Activated gamma-delta T cell treated with anti-CD3 and anti-CD28 coated beads, Interleukin-2, amount 50 U/mL, for 16 hours (primary cell): ENCODE measurements around the gene MFNG.

Source experiments
- DNase-seq: peaks from one replicate; pipeline ENCODE4 v3.0.0-alpha.2; 2020; ENCODE audit warnings: low read depth

The MFNG gene

GRCh38 chr22:37443977-37444376 lies 42.2 kb downstream of the MFNG start:
- no peak for DNase-seq

DNA sequence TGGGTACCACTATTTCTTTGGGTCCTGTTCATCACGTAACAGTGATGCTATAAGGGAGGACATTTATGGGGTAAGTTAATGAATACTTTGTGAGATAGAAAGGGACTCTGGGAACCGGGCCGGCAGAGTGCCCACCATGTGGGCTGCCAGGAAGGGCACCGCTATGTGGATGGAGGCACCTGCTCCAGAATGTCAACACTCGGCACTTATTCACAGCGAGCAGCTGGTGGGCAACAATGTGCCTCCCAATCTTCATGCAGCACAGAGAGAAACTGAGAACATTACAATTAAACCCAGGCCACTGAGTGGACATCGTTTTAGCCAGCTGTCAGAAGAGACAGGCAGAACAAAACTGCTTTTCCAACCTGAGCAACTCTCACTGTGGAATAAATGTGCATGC lies 43.1 kb downstream of the MFNG start:
- no peak for DNase-seq

GRCh38 chr22:37442537-37442936 lies 43.6 kb downstream of the MFNG start:
- DNase-seq, result no peak

DNA sequence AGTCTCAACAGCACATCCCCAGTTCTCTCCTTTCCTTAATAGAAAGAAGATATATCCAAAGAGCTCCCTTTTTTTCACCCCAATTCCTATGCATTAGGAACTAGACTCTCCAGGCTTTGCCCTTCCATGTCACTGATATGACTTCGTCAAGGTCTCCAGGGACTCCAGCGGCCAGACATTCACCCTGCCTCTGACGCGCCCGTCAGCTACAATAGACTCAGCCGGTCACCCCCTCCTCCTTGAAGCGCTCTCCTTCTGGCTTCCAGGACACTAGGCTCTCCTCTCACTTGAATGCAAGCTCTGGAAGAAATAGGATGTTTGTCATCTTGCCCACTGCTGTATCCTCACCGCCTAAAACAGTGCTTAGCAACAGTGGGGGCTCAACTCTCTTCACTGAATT lies 44.0 kb downstream of the MFNG start:
- DNase-seq, result no peak

GRCh38 chr22:37440875-37441274 lies 45.3 kb downstream of the MFNG start:
- no peak for DNase-seq

GRCh38 chr22:37439347-37439746 lies 46.8 kb downstream of the MFNG start:
- no peak for DNase-seq

DNA sequence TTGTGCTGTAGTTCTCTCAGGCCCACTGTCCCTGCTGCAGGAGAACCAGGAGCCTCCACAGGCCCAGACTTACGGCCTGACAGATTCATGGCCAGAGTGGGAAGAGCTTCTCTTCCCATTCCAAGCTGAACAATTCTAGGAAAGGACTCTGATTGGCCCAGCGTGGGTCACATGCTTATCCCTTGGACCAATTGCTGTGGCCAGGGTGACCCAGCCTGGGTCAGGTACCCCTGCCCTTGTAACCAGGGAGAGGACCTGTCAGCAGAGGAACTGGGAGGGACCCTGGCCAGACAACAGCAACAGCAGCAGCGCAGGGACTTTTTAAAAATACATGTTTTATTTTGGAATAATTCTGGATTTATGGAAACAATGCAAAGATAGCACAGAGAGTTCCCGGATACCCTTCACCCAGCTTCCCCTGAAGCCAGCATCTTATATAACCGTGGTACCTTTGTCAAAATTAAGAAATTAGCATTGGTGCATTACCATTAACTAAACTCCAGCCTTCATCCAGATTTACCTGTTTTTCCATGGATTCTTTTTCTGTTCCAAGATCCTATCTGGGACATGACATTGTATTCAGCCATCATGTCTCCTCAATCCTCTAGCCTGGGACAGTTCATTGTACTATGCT lies 50.1 kb downstream of the MFNG start:
- no peak for DNase-seq

- no peak for DNase-seq
Measured at GRCh38 chr22:37433786-37434185, 52.4 kb downstream of the MFNG start.

- no peak for DNase-seq
Measured at GRCh38 chr22:37432708-37433054, 53.5 kb downstream of the MFNG start.

GRCh38 chr22:37431801-37432707 lies 54.1 kb downstream of the MFNG start:
- DNase-seq, result no peak

DNA sequence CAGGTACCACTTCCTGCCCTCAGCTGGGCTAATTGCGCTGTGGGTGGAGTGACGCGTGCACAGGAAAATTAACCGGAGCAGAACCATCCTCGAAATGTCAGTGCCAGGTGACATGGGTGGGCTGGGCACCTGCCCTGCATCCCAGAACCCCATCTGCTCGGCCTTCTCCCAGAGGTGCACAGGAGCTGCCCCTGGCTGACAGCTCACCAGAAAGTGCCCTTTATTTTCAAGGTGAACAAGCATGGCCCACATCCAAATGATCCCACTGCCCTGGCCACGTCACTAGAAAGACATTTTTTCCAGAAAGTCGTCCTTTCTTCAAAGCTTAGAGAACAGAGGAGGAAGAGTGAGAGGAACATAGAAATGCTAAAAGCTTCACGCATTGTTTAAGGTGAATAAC lies 54.8 kb downstream of the MFNG start:
- DNase-seq, result no peak

DNA sequence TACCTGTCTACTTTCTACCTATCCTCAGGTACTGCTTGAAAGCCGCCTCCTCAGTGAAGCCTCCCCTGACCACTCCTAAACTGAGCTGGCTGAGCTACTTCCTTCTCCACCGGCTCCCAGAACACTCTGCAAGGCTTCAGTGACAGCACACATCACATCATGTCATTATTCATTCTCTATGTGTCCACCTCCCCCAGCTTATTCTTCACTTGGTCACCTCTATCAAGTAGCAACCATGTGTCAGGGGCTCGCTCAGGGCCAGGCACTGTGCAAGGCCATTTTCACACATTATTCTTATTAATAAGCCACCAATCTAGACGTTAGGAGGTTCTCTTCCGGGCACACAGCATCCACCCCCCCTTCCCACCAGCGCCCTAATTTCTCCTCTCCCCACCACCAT lies 55.2 kb downstream of the MFNG start:
- no peak for DNase-seq

- DNase-seq, result peak; percentile 41
Measured at GRCh38 chr22:37428649-37429586, 57.3 kb downstream of the MFNG start.

DNA sequence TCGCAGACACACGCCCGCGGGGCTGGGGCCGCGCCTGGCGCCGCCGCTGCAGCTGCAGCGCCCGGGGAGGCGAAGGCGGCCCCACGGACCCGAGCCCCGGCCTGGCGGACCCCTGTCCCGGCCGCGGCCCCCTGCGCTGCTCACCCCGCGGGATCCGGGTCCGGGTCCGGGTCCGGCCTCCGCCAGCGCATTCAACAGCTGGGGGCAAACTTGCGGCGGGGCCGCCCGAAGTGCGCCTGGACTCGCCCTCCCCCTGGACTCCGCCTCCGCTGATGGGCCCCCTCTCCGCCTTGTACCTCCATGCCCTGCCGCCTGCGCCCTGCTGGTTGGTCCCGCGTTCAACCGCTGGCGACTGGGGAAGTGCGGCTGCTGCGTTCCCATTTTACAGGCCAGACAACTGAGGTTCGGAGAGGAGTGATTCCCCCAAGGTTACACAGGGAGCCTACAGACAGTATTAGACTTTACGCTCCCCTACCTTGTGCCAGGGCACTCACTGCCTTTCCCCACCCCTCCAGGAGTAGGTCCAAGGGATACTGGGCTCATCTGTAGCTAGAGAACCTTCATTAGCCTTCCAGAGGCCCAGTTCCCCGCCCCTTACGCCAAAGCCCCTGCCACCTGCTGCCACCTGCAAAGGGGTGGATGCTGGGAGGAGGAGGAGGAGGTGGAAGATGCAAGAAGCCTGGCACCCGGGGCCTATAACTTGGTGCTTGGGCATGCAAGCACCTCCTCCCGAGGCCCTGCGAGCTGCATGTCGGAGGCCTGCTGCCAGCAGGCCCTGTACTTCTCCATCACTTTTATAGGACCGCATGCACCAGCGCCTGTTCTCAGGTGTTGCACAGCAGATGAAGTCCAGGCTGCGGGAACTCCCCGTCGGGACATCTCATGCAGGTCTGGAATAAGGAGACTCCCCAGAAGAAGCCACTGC lies 58.2 kb downstream of the MFNG start:
- no peak for DNase-seq

GRCh38 chr22:37427135-37427710 lies 59.0 kb downstream of the MFNG start, which contains the start of gene ELFN2:
TSS of gene ELFN2 (minus strand) at chr22:37427479. CDS start at chr22:37375534, 51,945 bp downstream.
- no peak for DNase-seq

DNA sequence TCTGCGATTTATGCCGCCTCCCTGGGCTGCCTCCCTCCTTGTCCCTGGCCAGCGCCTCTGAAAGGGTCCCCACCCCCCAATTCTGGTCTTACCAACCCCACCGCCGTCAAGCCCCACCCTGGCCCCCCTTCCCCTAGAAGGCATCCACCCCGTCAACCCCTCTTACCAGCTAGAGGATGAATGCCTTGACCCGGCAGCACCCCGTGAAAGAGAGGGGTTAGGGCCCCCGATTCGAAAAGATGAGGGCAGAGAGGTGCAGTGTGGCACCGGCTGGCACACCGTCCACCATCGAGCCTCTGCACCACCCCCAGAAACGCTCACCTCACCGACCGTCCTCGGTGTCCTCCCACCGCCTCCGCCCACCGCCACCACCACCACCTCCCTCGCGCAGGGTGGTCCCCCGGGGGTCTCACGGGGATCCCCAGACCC lies 59.5 kb downstream of the MFNG start:
- DNase-seq, result no peak

GRCh38 chr22:37425800-37426705 lies 60.1 kb downstream of the MFNG start:
- no peak for DNase-seq

DNA sequence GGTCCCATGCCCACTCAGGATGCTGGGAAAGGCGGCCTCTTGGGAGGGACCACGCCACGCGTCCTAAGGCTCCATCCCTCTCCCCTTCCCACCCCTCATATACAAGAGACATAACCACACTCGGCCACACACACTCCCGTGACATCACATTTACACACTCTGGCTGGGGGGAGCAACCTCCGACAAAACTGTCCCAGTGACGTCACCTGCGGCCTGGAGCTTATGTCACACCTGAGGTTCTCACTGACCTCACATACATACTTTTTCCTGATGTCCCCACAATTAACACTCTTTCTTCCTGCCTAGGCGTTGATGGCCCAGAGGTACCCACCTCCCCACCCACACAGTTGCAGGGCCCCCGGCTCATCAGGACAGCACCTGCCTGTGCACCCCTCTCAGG lies 60.8 kb downstream of the MFNG start:
- DNase-seq, result no peak

DNA sequence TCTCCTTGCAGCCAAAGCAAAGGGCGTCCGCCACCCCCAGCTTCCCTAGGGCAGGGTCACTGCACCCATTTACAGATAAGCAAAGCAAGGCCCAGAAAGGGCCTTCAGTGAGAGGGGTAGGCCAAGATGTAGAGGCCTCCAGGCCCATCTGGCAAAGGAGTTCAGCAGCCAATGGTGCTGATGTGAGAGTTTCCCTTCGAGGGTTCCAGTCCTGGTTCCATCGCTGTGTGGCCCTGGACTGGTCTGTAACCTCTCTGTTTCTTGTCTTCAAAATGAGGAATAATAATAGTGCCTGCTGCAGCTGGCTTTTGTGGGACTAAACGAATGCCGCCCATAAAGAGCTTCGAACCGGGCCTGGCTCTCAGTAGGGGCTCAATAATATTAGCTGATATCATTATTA lies 62.9 kb downstream of the MFNG start:
- no peak for DNase-seq

GRCh38 chr22:37421468-37421877 lies 64.7 kb downstream of the MFNG start:
- no peak for DNase-seq
